ENCODE results near the gene GSK3A. TPM values are rescaled to one million over a fixed set of nuclear protein-coding genes. Genes with fewer than 3 reads are reported as not detected.
A peak's percentile ranks its signal among the peaks of the same experiment; 100 is the strongest.

The GSK3A gene
- total and polyA plus RNA-seq, 9 of the 15 experiments (the other 6 are each of a cell fraction or from before 2014, with no cell fraction given) = 0.62 to 90.7 (median 33.3) TPM

DNA sequence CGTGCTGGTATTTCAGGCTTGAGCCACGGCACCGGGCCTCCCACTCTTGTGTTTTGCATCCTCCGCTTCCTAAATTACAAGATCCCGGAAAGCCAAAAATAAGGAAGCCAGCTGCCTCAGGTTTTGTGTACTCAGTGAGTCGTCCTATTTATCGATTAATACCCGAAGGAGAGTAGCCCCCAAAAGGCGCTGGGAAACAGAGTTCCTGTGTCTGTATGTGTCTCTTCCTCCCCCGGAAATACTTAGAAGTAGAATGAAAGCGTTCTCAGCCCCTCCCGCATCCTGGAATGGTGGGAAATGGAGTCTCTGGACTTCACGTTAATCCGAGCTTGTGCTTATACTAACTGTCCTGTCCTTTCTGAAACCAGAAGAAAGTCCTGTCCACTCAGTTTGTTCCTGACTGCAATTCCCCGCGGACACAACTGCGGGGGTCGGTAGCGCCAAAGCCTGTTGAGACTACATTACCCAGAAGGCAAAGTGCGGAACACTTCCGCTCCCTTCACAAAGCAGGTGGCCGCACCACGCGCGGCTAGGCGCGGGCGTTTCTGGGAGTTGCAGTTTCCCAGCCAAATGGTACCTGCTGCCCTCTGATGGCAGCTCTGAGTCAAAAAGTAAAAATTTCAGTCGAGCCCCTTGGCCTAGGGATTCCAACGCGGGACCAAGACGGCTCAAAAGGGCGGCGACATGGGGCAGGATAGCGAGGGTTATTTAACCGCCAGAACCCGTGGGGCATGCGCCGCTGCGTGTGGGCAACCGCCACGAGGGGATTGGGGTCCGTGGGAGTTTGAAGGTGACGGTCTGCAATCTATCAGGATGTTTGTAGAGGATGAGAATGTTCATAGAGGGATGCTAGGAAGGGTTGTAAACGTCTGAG, 2.2 kb upstream of the GSK3A start (continued):
- TF ChIP-seq, protein P1, sequence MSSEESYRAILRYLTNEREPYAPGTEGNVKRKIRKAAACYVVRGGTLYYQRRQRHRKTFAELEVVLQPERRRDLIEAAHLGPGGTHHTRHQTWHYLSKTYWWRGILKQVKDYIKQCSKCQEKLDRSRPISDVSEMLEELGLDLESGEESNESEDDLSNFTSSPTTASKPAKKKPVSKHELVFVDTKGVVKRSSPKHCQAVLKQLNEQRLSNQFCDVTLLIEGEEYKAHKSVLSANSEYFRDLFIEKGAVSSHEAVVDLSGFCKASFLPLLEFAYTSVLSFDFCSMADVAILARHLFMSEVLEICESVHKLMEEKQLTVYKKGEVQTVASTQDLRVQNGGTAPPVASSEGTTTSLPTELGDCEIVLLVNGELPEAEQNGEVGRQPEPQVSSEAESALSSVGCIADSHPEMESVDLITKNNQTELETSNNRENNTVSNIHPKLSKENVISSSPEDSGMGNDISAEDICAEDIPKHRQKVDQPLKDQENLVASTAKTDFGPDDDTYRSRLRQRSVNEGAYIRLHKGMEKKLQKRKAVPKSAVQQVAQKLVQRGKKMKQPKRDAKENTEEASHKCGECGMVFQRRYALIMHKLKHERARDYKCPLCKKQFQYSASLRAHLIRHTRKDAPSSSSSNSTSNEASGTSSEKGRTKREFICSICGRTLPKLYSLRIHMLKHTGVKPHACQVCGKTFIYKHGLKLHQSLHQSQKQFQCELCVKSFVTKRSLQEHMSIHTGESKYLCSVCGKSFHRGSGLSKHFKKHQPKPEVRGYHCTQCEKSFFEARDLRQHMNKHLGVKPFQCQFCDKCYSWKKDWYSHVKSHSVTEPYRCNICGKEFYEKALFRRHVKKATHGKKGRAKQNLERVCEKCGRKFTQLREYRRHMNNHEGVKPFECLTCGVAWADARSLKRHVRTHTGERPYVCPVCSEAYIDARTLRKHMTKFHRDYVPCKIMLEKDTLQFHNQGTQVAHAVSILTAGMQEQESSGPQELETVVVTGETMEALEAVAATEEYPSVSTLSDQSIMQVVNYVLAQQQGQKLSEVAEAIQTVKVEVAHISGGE (CRISPR knock-in tag; IDR thresholded peaks at IDR 0.05) = peak in 1 of 3 experiments; percentile 90; a peak in 2 of 6 replicates
- TF ChIP-seq, protein P2, sequence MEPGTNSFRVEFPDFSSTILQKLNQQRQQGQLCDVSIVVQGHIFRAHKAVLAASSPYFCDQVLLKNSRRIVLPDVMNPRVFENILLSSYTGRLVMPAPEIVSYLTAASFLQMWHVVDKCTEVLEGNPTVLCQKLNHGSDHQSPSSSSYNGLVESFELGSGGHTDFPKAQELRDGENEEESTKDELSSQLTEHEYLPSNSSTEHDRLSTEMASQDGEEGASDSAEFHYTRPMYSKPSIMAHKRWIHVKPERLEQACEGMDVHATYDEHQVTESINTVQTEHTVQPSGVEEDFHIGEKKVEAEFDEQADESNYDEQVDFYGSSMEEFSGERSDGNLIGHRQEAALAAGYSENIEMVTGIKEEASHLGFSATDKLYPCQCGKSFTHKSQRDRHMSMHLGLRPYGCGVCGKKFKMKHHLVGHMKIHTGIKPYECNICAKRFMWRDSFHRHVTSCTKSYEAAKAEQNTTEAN (CRISPR knock-in tag; IDR thresholded peaks at IDR 0.05) = no peak
- TF ChIP-seq CREB1 (IDR thresholded peaks at IDR 0.05) (peak; percentile 78), CREB1 (CRISPR knock-in tag; IDR thresholded peaks at IDR 0.05) (peak; percentile 74; the same call in 1 of the 2 replicates), SAP30 (IDR thresholded peaks at IDR 0.05; ENCODE audit: borderline replicate concordance, insufficient read depth, low read depth, low read length, poor library complexity, severe bottlenecking) (no peak), ZNF589 (CRISPR knock-in tag; IDR thresholded peaks at IDR 0.05; ENCODE audit: low read depth) (no peak), SETDB1 (IDR thresholded peaks at IDR 0.05; ENCODE audit: low read length) (no peak), RBM15 (IDR thresholded peaks at IDR 0.05; ENCODE audit: insufficient read depth, low read length) (no peak), FOXA3 (CRISPR knock-in tag; conservative IDR thresholded peaks at IDR 0.05 in 1 of 2, IDR thresholded peaks at IDR 0.05 in 1 of 2) (no peak), NR4A1 (CRISPR knock-in tag; IDR thresholded peaks at IDR 0.05) (peak; percentile 58; the same call in 1 of the 2 replicates), NR4A1 (tag; IDR thresholded peaks at IDR 0.05) (no peak), HMG20B (CRISPR knock-in tag; IDR thresholded peaks at IDR 0.05) (no peak), SOX6 (IDR thresholded peaks at IDR 0.05) (peak; percentile 13; the same call in 1 of the 2 replicates), POLR2A (conservative IDR thresholded peaks at IDR 0.05) (peak; percentile 63), KAT2B (IDR thresholded peaks at IDR 0.05; ENCODE audit: low read depth, low read length) (no peak), NFYB (IDR thresholded peaks at IDR 0.05; ENCODE audit: extremely low read depth, insufficient read length) (no peak), HDAC2 (IDR thresholded peaks at IDR 0.05) (no peak), NFXL1 (CRISPR knock-in tag; IDR thresholded peaks at IDR 0.05) (0 out of 2 replicates have a peak, but pooled peaks have one; percentile 56), PHF8 (IDR thresholded peaks at IDR 0.05; ENCODE audit: borderline replicate concordance, low read length) (peak; percentile 30; the same call in 1 of the 2 replicates)
- TF ChIP-seq, protein P3, sequence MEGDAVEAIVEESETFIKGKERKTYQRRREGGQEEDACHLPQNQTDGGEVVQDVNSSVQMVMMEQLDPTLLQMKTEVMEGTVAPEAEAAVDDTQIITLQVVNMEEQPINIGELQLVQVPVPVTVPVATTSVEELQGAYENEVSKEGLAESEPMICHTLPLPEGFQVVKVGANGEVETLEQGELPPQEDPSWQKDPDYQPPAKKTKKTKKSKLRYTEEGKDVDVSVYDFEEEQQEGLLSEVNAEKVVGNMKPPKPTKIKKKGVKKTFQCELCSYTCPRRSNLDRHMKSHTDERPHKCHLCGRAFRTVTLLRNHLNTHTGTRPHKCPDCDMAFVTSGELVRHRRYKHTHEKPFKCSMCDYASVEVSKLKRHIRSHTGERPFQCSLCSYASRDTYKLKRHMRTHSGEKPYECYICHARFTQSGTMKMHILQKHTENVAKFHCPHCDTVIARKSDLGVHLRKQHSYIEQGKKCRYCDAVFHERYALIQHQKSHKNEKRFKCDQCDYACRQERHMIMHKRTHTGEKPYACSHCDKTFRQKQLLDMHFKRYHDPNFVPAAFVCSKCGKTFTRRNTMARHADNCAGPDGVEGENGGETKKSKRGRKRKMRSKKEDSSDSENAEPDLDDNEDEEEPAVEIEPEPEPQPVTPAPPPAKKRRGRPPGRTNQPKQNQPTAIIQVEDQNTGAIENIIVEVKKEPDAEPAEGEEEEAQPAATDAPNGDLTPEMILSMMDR (IDR thresholded peaks at IDR 0.05 in 2 of 3, conservative IDR thresholded peaks at IDR 0.05 in 1 of 3; ENCODE audit: insufficient read depth in 2 of 3, low read depth in 1 of 3, low read length in 3 of 3) = peak; percentile 78 to 87 (median 83)
